ENCODE data around the gene R3HCC1L. TPM values are rescaled to one million over a fixed set of nuclear protein-coding genes. Genes with fewer than 3 reads are reported as not detected.

R3HCC1L gene
- total RNA-seq, 6 donors from 2014 or later: 13.2 to 24.1 (median 16.3) TPM

- WGBS, 2 donors: 65 to 72% methylated on average over 8 of the region's 8 CpGs
- DNase-seq (no peak), ATAC-seq (ENCODE audit: low FRiP score in 2 of 2) (peak in 1 of 2 donors; percentile 13)
- Histone ChIP-seq H3K36me3 (no peaks in the 10 kb centered on the region), H3K27me3 (no peaks in the 10 kb centered on the region), H3K27ac (peak overlapping the region in 1 of 4 donors; percentile 27), H3K4me3 (no peak overlapping the region), H3K9me3 (no peaks in the 10 kb centered on the region), H3K4me1 (peaks cover 0 to 5% (median 4%) of the 10 kb centered on the region in 4 donors)
- TF ChIP-seq EP300 (IDR thresholded peaks at IDR 0.05) (no peak), POLR2AphosphoS5 (IDR thresholded peaks at IDR 0.05) (peak in 1 of 2 donors; percentile 34)
Measured at GRCh38 chr10:98293550-98294269, 159.3 kb downstream of the R3HCC1L start.

- Histone ChIP-seq H3K4me3 (no peak overlapping the region), H3K4me1 (peaks cover 0 to 5% (median 4%) of the 10 kb centered on the region in 4 donors), H3K36me3 (no peaks in the 10 kb centered on the region), H3K27ac (no peak overlapping the region), H3K9me3 (no peaks in the 10 kb centered on the region), H3K27me3 (no peaks in the 10 kb centered on the region)
- no peak for DNase-seq
- WGBS, 2 donors: 83 to 85% methylated on average over 3 of the region's 3 CpGs
- TF ChIP-seq EP300 (IDR thresholded peaks at IDR 0.05) (no peak), POLR2A (IDR thresholded peaks at IDR 0.05) (no peak), CTCF (IDR thresholded peaks at IDR 0.05) (no peak), POLR2AphosphoS5 (IDR thresholded peaks at IDR 0.05) (no peak)
- no peak for ATAC-seq (ENCODE audit: low FRiP score in 2 of 2)
Measured at GRCh38 chr10:98294270-98294627, 159.8 kb downstream of the R3HCC1L start.

Other genes with a start within 250 kb of the R3HCC1L start
- 100 to 1,000 TPM in 2 of 6 donors, 10 to 100 TPM in 4; 40.6 to 123 (median 77.3) TPM for gene CRTAC1, start 104.0 kb upstream of the R3HCC1L start, total RNA-seq
- 1 to 10 TPM; 3.9 to 6.8 (median 5.2) TPM for gene LOXL4, start 133.5 kb downstream of the R3HCC1L start, total RNA-seq